Measurements from ENCODE around the gene PPIE.

- TF ChIP-seq SMC3 (IDR thresholded peaks at IDR 0.05; ENCODE audit: low read depth, low read length) (no peak), CHD1 (IDR thresholded peaks at IDR 0.05; ENCODE audit: low read depth, low read length) (no peak), POLR2A (IDR thresholded peaks at IDR 0.05; ENCODE audit: low read depth, low read length) (no peak), CTCF (conservative IDR thresholded peaks at IDR 0.05; ENCODE audit: low read depth, low read length) (no peak), MXI1 (IDR thresholded peaks at IDR 0.05; ENCODE audit: borderline replicate concordance, low read depth, low read length) (no peak), RAD21 (IDR thresholded peaks at IDR 0.05; ENCODE audit: low read length) (no peak), NFE2L2 (IDR thresholded peaks at IDR 0.05; ENCODE audit: low read depth, low read length) (no peak), RCOR1 (IDR thresholded peaks at IDR 0.05; ENCODE audit: insufficient replicate concordance, low read length) (no peak), MAFK (IDR thresholded peaks at IDR 0.05; ENCODE audit: low read depth, low read length) (no peak), CEBPB (IDR thresholded peaks at IDR 0.05; ENCODE audit: low read depth, low read length) (no peak), RFX5 (IDR thresholded peaks at IDR 0.05; ENCODE audit: low read depth, low read length) (no peak), BHLHE40 (IDR thresholded peaks at IDR 0.05; ENCODE audit: low read depth, low read length) (no peak)
- TF ChIP-seq, protein P1, sequence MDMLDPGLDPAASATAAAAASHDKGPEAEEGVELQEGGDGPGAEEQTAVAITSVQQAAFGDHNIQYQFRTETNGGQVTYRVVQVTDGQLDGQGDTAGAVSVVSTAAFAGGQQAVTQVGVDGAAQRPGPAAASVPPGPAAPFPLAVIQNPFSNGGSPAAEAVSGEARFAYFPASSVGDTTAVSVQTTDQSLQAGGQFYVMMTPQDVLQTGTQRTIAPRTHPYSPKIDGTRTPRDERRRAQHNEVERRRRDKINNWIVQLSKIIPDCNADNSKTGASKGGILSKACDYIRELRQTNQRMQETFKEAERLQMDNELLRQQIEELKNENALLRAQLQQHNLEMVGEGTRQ (IDR thresholded peaks at IDR 0.05; ENCODE audit: low read depth, low read length): no peak
- TF ChIP-seq, protein P2, sequence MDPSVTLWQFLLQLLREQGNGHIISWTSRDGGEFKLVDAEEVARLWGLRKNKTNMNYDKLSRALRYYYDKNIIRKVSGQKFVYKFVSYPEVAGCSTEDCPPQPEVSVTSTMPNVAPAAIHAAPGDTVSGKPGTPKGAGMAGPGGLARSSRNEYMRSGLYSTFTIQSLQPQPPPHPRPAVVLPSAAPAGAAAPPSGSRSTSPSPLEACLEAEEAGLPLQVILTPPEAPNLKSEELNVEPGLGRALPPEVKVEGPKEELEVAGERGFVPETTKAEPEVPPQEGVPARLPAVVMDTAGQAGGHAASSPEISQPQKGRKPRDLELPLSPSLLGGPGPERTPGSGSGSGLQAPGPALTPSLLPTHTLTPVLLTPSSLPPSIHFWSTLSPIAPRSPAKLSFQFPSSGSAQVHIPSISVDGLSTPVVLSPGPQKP (IDR thresholded peaks at IDR 0.05; ENCODE audit: borderline replicate concordance, low read depth, low read length): no peak
Observed at GRCh38 chr1:39751595-39751994, 12.9 kb downstream of the PPIE start.

Data from IMR-90 (cell line).